KOPT-K1 (cell line): ENCODE data around the gene RHPN2.

Experiments
- H3K27ac ChIP-seq: fragments of 200-600 bp; sonication (generic); 2 replicates; pipeline ENCODE4 v1.5.1; 2016; ENCODE audit warnings: antibody characterized with exemption, mild to moderate bottlenecking, low read depth, low read length; ENCODE audit not compliant: poor library complexity, severe bottlenecking
- H3K36me3 ChIP-seq: fragments of 200-600 bp; sonication (generic); 2 replicates; pipeline ENCODE4 v1.5.1; 2017; ENCODE audit warnings: antibody characterized with exemption, mild to moderate bottlenecking, low read length, moderate library complexity; ENCODE audit not compliant: insufficient read depth
- H3K9me3 ChIP-seq: fragments of 200-600 bp; sonication (generic); 2 replicates; pipeline ENCODE4 v1.5.1; 2017; ENCODE audit warnings: antibody characterized with exemption, low read length, mild to moderate bottlenecking; ENCODE audit not compliant: insufficient read depth, poor library complexity, severe bottlenecking

RHPN2 gene

DNA sequence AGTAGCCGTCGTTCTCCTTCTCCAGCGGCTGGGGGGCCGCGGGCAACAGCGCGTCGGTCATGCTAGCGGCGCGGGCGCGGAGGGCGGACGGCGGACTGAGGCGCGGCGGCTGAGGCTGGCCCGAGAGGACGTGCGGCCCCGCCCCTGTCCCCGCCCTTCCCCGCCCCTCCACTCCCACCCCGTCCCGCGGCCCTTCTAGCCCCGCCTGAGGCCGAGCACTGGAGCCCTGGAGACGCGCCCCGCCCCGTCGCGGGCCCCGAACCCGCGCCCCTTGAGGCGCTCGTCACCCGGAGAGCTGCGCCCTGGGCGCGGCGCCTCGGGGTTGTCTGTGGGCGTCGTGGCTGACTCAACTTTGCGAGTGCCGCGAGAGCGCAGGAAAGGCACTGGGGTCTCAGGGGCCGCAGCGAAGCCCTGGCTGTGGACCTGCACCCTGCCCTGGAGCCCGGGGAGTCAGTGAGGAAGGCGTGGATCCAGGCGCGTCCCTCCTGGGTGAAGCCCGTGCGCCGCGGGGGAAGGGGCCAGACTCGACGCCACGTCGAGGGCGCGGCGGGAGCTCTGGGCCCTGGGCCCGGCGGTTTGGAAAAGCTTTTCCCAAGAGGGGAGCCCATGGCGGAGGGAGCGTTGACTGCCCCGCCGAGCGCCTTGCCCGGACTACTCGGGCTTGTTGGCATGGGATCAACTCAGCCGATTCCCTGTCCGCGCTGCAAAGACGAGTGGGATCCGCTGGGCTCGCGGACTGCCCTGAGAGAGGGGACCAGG lies at the start of gene RHPN2:
Gene RHPN2 (minus strand): TSS at position 97 of the 759 bp plus-strand sequence. CDS start 36 bp downstream, at position 61.
- H3K27ac ChIP-seq: no peak within 1 kb of the TSS
- H3K36me3 ChIP-seq: no peaks in the 10 kb centered on the region
- H3K9me3 ChIP-seq: no peaks in the 10 kb centered on the region

DNA sequence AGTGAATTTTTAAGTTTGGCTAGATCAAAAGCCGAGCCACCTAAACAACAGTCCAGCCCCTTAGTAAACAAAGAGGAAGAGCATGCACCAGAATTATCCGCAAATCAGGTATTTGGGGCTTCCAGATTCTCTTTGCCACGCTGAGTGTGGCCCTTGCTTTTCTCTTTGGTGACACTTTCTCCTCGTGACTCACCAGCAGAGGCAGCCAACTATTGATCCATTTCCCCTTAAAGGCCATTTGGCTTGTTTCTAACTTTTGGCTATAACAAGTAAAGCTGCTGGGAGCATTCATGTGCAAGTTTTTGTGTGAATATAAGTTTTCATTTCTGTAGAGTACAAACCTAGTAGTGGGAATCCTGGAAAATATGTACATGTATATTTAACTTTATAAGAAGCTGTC lies 49.6 kb upstream of the RHPN2 start:
- Histone ChIP-seq H3K27ac (no peak overlapping the region), H3K9me3 (no peaks in the 10 kb centered on the region), H3K36me3 (peaks cover 92% of the 10 kb centered on the region)

DNA sequence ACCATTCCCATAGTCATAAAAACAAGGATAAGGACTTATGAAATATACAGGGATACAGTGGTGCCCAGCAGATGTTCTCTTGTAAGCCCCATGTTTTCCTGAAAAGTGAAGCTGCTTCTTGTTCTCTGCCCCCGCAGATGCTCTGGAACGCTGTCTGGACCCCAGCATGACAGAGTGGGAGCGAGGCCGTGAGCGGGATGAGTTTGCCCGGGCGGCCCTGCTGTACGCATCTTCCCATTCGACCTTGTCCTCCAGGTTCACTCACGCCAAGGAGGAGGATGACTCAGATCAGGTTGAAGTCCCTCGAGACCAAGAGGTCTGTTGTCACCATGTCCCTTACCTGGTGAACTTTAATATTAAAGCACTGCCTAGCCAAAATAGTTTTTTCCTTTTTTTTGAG lies 46.9 kb upstream of the RHPN2 start:
- Histone ChIP-seq H3K9me3 (no peaks in the 10 kb centered on the region), H3K27ac (no peak overlapping the region), H3K36me3 (peaks cover 95% of the 10 kb centered on the region)

DNA sequence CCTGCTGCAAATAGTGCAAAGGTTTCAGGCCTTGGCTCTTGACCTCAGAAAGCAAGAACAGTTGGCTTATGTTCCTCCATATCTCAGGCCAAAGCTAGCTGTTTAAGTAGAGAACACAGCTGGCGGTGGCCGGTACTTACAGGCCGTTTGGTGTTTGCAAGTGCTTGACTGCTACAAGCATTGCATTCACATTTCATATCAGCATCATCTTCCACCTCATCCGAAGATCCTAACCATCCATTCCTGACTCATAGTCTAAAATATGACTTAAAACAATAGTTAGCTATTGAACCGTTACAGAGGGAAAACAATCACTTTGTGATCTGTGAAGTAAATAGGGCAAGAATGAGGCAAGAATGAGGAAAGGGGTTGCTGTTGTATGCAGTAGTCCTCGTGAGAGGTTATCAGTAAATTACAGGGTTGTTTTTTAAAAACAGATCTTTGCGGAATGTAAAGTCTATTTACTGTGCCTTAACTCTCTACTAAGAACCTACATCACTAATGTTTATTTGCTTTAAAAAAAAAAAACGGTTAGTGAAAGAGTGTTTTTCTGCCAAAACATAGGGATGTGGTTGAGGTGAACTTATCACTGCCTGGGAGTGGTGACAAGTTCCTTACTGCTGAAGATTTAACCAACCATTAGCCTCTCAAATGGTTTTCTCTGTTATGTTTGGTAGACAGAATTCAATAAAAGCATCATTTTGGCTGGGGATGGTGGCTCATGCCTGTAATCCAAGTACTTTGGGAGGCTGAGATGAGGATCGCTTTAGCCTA lies 45.6 kb upstream of the RHPN2 start:
- H3K36me3 ChIP-seq: peaks cover 87% of the 10 kb centered on the region
- H3K27ac ChIP-seq: no peak overlapping the region
- H3K9me3 ChIP-seq: no peaks in the 10 kb centered on the region

DNA sequence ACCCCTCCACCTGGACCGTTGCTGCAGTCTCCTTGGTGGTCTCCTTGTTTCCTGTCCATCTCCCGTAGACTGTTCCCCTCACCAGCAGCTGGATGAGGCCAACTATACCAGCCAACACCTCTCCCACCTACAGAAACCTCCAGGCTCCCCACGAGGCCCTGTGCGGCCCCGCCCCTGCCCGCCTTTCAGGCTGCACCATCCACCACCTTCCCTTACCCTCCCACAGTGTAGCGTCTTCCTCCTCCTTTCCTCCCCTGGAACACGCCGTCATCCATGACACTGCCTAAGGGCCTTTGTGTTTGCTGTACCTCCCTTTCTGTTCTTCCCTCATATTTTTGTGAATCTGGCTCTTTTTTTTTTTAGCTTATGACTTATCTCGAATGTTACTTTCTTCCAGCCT lies 43.5 kb upstream of the RHPN2 start:
- H3K27ac ChIP-seq: no peak overlapping the region
- no peaks in the 10 kb centered on the region for H3K9me3 ChIP-seq
- peaks cover 82% of the 10 kb centered on the region for H3K36me3 ChIP-seq

DNA sequence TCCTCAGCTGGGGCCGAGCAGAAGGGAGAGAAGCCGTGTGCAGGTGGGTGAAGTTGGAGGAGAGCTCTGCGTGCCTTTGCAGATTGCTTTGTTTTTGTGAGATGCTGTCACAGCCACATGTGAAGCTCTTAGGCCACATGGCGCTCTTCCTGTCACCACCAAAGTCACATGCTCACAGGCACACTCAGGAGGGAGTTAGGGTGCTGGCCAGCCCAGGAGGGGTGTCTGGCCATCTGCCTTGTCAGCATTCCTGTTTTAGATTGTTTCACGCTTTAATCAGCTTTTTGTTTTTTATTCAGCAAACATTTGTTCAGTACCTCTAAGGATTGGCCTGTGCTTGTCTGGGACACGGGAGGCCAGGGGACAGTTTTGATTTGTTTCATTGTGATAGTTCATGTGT lies 38.2 kb upstream of the RHPN2 start:
- Histone ChIP-seq H3K9me3 (no peaks in the 10 kb centered on the region), H3K36me3 (peaks cover 74% of the 10 kb centered on the region), H3K27ac (no peak overlapping the region)

DNA sequence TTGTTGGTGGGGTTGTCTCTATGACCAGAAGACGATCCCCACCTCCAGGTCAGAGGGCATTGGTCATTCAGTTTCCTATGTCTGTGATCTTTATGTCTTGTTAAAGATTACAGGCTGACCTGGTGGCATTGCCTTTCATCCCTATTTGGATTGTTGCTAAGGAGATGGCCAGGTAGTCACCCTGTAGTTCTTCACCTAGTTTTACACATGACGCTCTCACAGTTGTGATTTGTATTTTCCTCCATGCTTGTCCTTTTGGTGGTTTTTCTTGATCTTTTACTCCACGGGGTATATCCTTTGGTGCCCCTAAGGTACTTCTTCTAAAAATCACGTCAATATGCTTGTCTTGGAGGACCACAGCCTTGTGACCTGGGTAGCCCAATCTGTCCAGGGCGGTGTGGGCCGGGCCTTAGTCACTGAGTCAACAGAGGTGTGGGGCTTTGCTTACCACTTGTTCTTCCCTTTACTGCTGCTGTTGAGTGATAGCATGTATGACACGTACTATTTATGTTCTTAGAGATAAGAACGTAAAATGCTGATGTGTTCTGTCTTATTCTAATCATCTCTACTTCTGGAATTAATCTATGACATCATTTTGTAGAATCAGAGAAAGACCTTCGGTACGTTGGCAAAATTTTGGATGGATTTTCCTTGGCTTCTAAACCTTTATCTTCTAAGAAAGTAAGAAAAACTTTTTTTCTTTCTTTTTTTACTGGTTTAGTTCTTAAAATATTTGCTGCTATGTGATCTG lies 36.4 kb upstream of the RHPN2 start:
- peaks cover 71% of the 10 kb centered on the region for H3K36me3 ChIP-seq
- no peak overlapping the region for H3K27ac ChIP-seq
- H3K9me3 ChIP-seq: no peaks in the 10 kb centered on the region

DNA sequence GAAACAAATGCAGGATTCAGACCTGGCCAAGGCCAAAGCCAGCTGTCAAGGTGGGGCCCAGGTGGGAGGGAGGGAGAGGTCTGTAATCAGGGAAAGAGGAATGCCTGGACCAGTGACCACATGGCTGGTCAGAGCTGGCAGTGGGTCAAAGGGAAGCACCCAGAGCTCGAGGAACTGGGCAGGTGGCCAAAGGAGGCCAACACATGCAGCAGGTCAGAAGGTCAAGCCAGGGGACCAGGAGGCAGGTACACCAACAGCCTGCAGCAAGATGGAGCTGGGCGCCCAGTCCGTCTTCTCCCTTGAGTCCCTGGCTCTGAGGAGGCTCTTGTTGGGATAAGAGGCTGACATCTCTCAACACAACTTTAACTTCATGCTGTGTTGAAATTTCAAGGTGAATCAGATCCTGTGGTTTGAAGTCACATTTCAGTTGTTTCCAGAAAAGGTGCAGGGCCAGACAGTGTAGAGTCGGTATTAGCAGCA lies 33.4 kb upstream of the RHPN2 start:
- Histone ChIP-seq H3K27ac (no peak overlapping the region), H3K9me3 (no peaks in the 10 kb centered on the region)

DNA sequence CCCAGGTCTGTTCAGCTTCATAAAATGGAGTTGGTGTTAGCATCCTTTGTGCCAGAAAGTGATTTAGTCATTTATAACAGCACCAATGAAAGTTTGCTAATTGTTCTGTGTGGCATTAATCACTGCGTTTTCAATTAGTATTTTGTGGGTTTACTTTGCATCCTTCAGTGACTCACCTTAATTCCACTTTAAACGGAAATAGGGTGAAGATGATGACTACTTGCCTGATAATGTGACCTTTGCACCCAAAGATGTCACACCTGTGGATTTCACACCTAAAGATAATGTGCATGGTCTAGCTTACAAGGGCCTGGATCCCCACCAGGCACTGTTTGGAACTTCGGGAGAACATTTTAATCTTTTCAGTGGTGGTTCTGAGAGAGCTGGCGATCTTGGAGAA lies 31.3 kb upstream of the RHPN2 start:
- no peaks in the 10 kb centered on the region for H3K9me3 ChIP-seq
- H3K36me3 ChIP-seq: peaks cover 84% of the 10 kb centered on the region
- H3K27ac ChIP-seq: no peak overlapping the region

More for the DNA sequence above, 33.4 kb upstream of the RHPN2 start:
- H3K36me3 ChIP-seq: peaks cover 83% of the 10 kb centered on the region

DNA sequence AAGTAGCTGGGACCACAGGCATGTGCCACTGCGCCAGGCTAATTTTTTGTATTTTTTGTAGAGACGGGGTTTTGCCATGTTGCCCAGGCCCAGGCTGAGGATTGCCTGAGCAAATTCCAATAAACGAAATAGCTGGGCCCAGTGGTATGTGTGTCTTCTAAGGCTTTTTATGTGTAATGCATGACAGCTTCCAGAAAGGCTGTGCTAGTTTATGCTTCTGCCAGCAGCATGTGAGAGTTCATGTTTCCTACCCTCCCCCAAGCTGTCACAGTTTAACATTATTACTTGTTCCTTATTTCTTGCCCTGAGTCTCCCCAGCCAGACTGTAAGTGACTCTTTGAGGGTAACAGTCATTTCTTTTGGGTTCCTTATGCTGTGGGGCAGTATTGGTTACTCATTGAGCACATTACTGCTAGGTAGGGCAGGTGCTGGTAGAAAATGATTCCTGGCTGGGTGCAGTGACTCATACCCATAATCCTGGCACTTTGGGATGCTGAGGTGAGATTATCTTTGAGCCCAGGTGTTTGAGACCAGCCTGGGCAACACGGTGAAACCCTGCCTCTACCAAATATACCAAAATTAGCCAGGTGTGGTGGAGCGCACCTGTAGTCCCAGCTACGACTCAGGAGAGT lies 29.9 kb upstream of the RHPN2 start:
- no peak overlapping the region for H3K27ac ChIP-seq
- H3K9me3 ChIP-seq: no peaks in the 10 kb centered on the region
- peaks cover 90% of the 10 kb centered on the region for H3K36me3 ChIP-seq

DNA sequence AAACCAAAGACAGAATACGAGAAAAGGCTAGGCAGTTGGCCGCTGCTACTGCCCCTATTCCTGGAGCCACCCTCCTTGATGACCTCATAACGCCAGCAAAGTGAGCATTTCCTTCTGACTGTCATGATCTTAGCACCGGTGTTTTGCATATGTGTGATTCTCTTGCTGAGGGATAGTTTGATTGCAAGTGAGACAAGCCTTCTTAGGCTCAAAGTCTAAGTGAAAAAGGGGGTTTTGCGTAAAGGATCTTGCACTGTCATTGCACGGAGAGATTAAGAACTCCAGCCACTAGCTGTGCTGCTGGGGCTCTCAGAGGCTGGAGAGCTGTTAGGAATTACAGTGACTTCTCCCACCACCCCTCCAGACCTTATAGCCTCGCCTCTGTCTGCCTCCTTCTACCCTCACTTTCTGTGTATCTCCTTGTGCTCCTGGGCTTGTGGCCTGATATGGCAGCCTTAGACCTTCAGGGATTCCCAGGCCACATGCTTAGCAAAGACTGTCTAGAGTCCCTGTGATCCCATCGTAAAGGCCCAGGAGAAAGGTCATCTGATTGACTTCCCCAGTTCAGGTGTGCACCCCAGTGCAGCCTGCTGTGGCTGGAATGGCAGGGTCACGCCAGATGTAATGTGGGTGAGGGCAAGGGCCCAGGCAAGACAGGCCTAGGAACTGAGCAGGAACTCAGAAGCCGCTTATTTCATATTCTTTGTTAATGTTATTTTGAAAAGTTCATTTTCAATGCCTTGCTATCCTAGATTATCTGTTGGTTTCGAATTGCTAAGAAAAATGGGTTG lies 28.9 kb upstream of the RHPN2 start:
- Histone ChIP-seq H3K27ac (no peak overlapping the region), H3K36me3 (peaks cover 92% of the 10 kb centered on the region), H3K9me3 (no peaks in the 10 kb centered on the region)

DNA sequence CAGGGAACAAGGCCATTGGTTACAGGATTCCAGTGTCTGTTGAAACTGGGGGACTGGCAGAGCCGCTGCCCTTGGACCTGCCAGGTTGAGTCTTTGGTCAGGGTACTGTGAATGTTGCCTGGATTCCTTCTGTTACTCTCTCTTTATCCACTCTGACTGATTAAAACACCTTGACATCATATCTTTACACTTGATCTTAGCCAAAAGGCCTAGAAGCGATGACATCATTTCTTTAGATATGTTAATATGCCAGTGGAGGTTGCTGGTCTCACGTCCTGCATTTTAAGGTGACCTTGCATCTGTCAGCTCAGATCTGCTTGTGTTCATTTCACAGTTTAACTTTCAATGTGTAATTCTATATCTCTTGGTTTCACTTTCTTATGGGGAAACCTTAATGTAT lies 25.5 kb upstream of the RHPN2 start:
- H3K27ac ChIP-seq: no peak overlapping the region
- no peaks in the 10 kb centered on the region for H3K9me3 ChIP-seq
- peaks cover 68% of the 10 kb centered on the region for H3K36me3 ChIP-seq

DNA sequence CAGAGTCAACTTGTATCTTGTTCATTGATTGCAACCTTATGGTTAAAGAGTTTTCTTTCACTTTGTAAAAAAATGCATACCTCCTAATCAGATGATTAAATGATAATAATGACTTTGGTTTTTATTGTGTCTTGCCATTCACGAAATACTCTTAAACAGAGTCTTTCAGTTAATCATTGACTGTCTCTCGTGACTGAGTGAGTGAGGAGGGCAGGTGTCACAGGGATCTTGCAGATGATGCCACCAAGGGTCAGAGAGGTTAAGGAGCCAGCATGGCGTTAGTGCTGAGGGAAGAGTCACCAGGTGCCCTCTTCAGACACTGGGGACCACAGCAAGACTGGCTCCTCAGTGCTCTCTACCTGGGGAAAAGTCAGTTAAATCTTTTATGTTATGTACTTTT lies 24.3 kb upstream of the RHPN2 start:
- H3K27ac ChIP-seq: no peak overlapping the region
- H3K36me3 ChIP-seq: peaks cover 56% of the 10 kb centered on the region
- no peaks in the 10 kb centered on the region for H3K9me3 ChIP-seq

DNA sequence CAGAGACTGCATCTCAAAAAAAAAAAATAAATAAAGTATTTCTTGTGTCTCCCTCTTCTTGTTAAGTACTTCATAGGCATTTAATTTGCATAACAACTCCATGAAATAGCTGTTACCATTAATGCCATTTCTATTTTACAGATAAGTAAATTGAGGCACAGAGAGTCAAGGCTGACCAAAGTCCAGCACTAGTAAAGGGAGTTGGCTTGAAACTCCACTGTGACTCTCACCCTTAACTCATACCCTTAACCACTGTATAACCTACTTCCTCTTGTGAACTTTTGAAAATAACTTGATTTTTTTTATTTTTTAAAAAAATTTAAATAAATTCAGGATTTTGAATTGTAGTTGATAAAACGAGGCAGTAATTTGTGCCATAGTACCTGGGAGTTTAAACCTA lies 22.3 kb upstream of the RHPN2 start:
- H3K9me3 ChIP-seq: no peaks in the 10 kb centered on the region
- H3K36me3 ChIP-seq: peaks cover 39% of the 10 kb centered on the region
- H3K27ac ChIP-seq: no peak overlapping the region
